SK-N-SH (cell line): Measurements from ENCODE around the gene GPER1.

Experiments
- CHD2 ChIP-seq: fragments of 150-350 bp; IDR thresholded peaks from 2 replicates; pipeline ENCODE4 v1.6.1; 2018; ENCODE audit warnings: low read length; ENCODE audit not compliant: partially characterized antibody
- CTCF ChIP-seq: fragments of 200-600 bp; sonication (generic); IDR thresholded peaks from 2 replicates; pipeline ENCODE4 v1.6.1; 2017; ENCODE audit warnings: antibody characterized with exemption, mild to moderate bottlenecking, moderate library complexity
- EP300 ChIP-seq, 2 experiments: IDR thresholded peaks; 2 replicates each; pipeline versions ENCODE4 v1.4.0 to v1.6.1; 2012; ENCODE audit warnings: borderline replicate concordance in 1 of 2, low read depth in 1 of 2, low read length in 1 of 2
- FOSL2 ChIP-seq: IDR thresholded peaks from 2 replicates; pipeline ENCODE4 v1.4.0; 2012; ENCODE audit warnings: low read depth, mild to moderate bottlenecking, moderate library complexity, borderline replicate concordance
- FOXM1 ChIP-seq: IDR thresholded peaks from 2 replicates; pipeline ENCODE4 v1.4.0; 2012; ENCODE audit warnings: low read depth, mild to moderate bottlenecking
- MAX ChIP-seq: IDR thresholded peaks from 2 replicates; pipeline ENCODE4 v1.4.0; 2012; ENCODE audit warnings: low read depth
- PBX3 ChIP-seq: IDR thresholded peaks from 2 replicates; pipeline ENCODE4; 2012
- REST ChIP-seq: IDR thresholded peaks from 2 replicates; pipeline ENCODE4 v1.6.1; 2012; ENCODE audit warnings: mild to moderate bottlenecking, low read depth, low read length, moderate library complexity
- RFX5 ChIP-seq: IDR thresholded peaks from 2 replicates; pipeline ENCODE4 v1.6.1; 2012; ENCODE audit warnings: mild to moderate bottlenecking, improper control_type of control experiment, low read length

GRCh38 chr7:1049006-1049741 is 38.7 kb upstream of the GPER1 start:
- TF ChIP-seq PBX3 (no peak), CHD2 (no peak), FOSL2 (no peak), MAX (no peak), CTCF (no peak), FOXM1 (no peak), REST (no peak), EP300 (IDR thresholded peaks at IDR 0.05; ENCODE audit: borderline replicate concordance in 1 of 2, low read depth in 1 of 2, low read length in 1 of 2) (no peak), RFX5 (no peak)
